A549 (cell line): ENCODE data around the gene LRFN4.

Experiments used
- CBX8 ChIP-seq: fragments of 200-600 bp; sonication (generic); IDR thresholded peaks from 2 replicates; pipeline ENCODE4 v1.6.1; 2016
- RAD21 ChIP-seq, 2 experiments: fragments of >200 bp in 1 of 2; sonication (Bioruptor Twin) in 1 of 2; formaldehyde crosslinking in 1 of 2; IDR thresholded peaks in 1 of 2; conservative IDR thresholded peaks in 1 of 2; 2 replicates in 1 of 2; 3 replicates in 1 of 2; pipeline ENCODE4 v1.6.1; 2012 to 2018; ENCODE audit warnings: inconsistent platforms in 1 of 2
- RARB ChIP-seq: fragments of 250-450 bp; sonication (Bioruptor Pico); IDR thresholded peaks from 2 replicates; pipeline ENCODE4 v1.8.0; 2021; ENCODE audit warnings: mild to moderate bottlenecking, moderate library complexity
- TF ChIP-seq, protein P1 (sequence below): fragments of >200 bp; sonication (Bioruptor Twin); formaldehyde crosslinking; IDR thresholded peaks from 3 replicates; pipeline ENCODE4 v1.5.1; 2016
- TF ChIP-seq, protein P2 (sequence below): fragments of >200 bp; sonication (Bioruptor Twin); formaldehyde crosslinking; IDR thresholded peaks from 3 replicates; pipeline ENCODE4 v1.6.1; 2016

DNA sequence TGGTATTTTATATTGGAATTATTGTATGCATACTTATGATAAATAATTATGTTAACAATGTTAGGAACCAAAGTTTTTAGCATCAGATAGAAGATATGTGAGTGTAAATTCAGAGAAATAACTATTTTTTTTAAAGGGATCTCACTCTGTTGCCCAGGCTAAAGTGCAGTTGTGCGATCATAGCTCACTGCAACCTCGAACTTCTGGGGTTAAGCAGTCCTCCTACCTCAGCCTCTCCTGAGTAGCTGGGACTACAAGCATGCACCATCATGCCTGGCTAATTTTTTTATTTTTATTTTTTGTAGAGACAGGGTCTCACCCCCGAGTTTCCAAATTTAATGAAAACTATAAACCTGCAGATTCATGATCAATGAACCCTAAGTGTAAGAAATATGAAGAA is 47.3 kb upstream of the LRFN4 start:
- TF ChIP-seq RAD21 (conservative IDR thresholded peaks at IDR 0.05 in 1 of 2, IDR thresholded peaks at IDR 0.05 in 1 of 2) (no peak), CBX8 (no peak), RARB (CRISPR knock-in tag) (no peak)
- TF ChIP-seq, protein P1, sequence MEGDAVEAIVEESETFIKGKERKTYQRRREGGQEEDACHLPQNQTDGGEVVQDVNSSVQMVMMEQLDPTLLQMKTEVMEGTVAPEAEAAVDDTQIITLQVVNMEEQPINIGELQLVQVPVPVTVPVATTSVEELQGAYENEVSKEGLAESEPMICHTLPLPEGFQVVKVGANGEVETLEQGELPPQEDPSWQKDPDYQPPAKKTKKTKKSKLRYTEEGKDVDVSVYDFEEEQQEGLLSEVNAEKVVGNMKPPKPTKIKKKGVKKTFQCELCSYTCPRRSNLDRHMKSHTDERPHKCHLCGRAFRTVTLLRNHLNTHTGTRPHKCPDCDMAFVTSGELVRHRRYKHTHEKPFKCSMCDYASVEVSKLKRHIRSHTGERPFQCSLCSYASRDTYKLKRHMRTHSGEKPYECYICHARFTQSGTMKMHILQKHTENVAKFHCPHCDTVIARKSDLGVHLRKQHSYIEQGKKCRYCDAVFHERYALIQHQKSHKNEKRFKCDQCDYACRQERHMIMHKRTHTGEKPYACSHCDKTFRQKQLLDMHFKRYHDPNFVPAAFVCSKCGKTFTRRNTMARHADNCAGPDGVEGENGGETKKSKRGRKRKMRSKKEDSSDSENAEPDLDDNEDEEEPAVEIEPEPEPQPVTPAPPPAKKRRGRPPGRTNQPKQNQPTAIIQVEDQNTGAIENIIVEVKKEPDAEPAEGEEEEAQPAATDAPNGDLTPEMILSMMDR, result no peak
- TF ChIP-seq, protein P2, sequence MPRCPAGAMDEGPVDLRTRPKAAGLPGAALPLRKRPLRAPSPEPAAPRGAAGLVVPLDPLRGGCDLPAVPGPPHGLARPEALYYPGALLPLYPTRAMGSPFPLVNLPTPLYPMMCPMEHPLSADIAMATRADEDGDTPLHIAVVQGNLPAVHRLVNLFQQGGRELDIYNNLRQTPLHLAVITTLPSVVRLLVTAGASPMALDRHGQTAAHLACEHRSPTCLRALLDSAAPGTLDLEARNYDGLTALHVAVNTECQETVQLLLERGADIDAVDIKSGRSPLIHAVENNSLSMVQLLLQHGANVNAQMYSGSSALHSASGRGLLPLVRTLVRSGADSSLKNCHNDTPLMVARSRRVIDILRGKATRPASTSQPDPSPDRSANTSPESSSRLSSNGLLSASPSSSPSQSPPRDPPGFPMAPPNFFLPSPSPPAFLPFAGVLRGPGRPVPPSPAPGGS, result no peak
